ENCODE results near the gene EXT2. TPM values are rescaled to one million over a fixed set of nuclear protein-coding genes. Genes with fewer than 3 reads are reported as not detected.
A peak's percentile ranks its signal among the peaks of the same experiment; 100 is the strongest.

EXT2 gene
- total RNA-seq, 1 experiment from 2014 or later: 204 TPM

- peak; percentile 31 for DNase-seq (ENCODE audit: low spot score)
Observed at GRCh38 chr11:44133335-44133946, 38.0 kb downstream of the EXT2 start.

GRCh38 chr11:44134625-44135024, 39.1 kb downstream of the EXT2 start:
- DNase-seq (ENCODE audit: low spot score): no peak

- DNase-seq (ENCODE audit: low spot score): no peak
Observed at GRCh38 chr11:44136176-44136945, 40.9 kb downstream of the EXT2 start.

GRCh38 chr11:44137057-44137456, 41.6 kb downstream of the EXT2 start:
- DNase-seq (ENCODE audit: low spot score): no peak

- no peak for DNase-seq (ENCODE audit: low spot score)
Observed at GRCh38 chr11:44138286-44138685, 42.8 kb downstream of the EXT2 start.

- DNase-seq (ENCODE audit: low spot score): no peak
Observed at GRCh38 chr11:44138980-44139379, 43.5 kb downstream of the EXT2 start.

GRCh38 chr11:44139565-44140330, 44.3 kb downstream of the EXT2 start:
- no peak for DNase-seq (ENCODE audit: low spot score)

- no peak for DNase-seq (ENCODE audit: low spot score)
Observed at GRCh38 chr11:44140372-44140771, 44.9 kb downstream of the EXT2 start.

- no peak for DNase-seq (ENCODE audit: low spot score)
Observed at GRCh38 chr11:44140805-44141204, 45.3 kb downstream of the EXT2 start.

- no peak for DNase-seq (ENCODE audit: low spot score)
Observed at GRCh38 chr11:44143987-44144909, 48.8 kb downstream of the EXT2 start.

GRCh38 chr11:44145011-44145775, 49.7 kb downstream of the EXT2 start:
- DNase-seq (ENCODE audit: low spot score): no peak

GRCh38 chr11:44146931-44147330, 51.5 kb downstream of the EXT2 start:
- DNase-seq (ENCODE audit: low spot score): no peak

- DNase-seq (ENCODE audit: low spot score): no peak
Observed at GRCh38 chr11:44147751-44148150, 52.3 kb downstream of the EXT2 start.

- DNase-seq (ENCODE audit: low spot score): no peak
Observed at GRCh38 chr11:44149651-44150050, 54.2 kb downstream of the EXT2 start.

- DNase-seq (ENCODE audit: low spot score): no peak
Observed at GRCh38 chr11:44150401-44150800, 54.9 kb downstream of the EXT2 start.

GRCh38 chr11:44157019-44157418, 61.5 kb downstream of the EXT2 start:
- no peak for DNase-seq (ENCODE audit: low spot score)

- no peak for DNase-seq (ENCODE audit: low spot score)
Observed at GRCh38 chr11:44158384-44158783, 62.9 kb downstream of the EXT2 start.

- no peak for DNase-seq (ENCODE audit: low spot score)
Observed at GRCh38 chr11:44159848-44160721, 64.6 kb downstream of the EXT2 start.

GRCh38 chr11:44162004-44162403, 66.5 kb downstream of the EXT2 start:
- DNase-seq (ENCODE audit: low spot score): no peak

- DNase-seq (ENCODE audit: low spot score): no peak
Observed at GRCh38 chr11:44162662-44163061, 67.2 kb downstream of the EXT2 start.

Data from H4 (cell line).